HEK293 (cell line): ENCODE data around the gene PSG2.
"Not testable (repeated sequence)": the region's sequence is repeated elsewhere in the genome, so short reads cannot be mapped to it uniquely, and the experiment has no call there.

Source experiments
- CTCF ChIA-PET: fragments of 350-600 bp; formaldehyde crosslinking; extraction: SDS; loops from one replicate; lab custom pipeline; 2021; ENCODE audit warnings: antibody characterized with exemption; lab: Yijun Ruan, JAX
- POLR2A ChIA-PET: fragments of 300-600 bp; formaldehyde crosslinking; extraction: SDS; loops from one replicate; lab custom pipeline; 2020; ENCODE audit warnings: antibody characterized with exemption, inconsistent platforms; lab: Yijun Ruan, JAX
- H3K27ac ChIP-seq: fragments of 200-500 bp; sonication (Bioruptor generic); 2 replicates; pipeline ENCODE4 v1.5.1; 2014; ENCODE audit warnings: low read depth, low read length, control low read depth, inconsistent platforms; ENCODE audit errors: extremely low read depth
- H3K36me3 ChIP-seq, 2 experiments: fragments of 200-500 bp in 1 of 2; sonication (Bioruptor generic) in 1 of 2; 1 replicate in 1 of 2; 2 replicates in 1 of 2; pipeline ENCODE4 v1.5.1; 2014 to 2017; ENCODE audit warnings: inconsistent platforms in 2 of 2, low read length in 2 of 2; ENCODE audit not compliant: control insufficient read depth in 2 of 2, insufficient read depth in 1 of 2
- H3K4me1 ChIP-seq: fragments of 200-500 bp; sonication (Bioruptor generic); 2 replicates; pipeline ENCODE4 v1.5.1; 2014; ENCODE audit warnings: mild to moderate bottlenecking, low read length, inconsistent platforms; ENCODE audit not compliant: control insufficient read depth, insufficient read depth
- H3K4me3 ChIP-seq: 2 replicates; pipeline ENCODE4 v1.5.1; 2011; ENCODE audit warnings: low read depth, mild to moderate bottlenecking, control low read depth, low read length, moderate library complexity
- H3K9me3 ChIP-seq: fragments of 200-500 bp; sonication (Bioruptor generic); 2 replicates; pipeline ENCODE4 v1.5.1; 2014; ENCODE audit warnings: low read depth, low read length, inconsistent platforms; ENCODE audit not compliant: control insufficient read depth, insufficient read depth
- KLF7 ChIP-seq: fragments of 450-650 bp; formaldehyde crosslinking; IDR thresholded peaks from 2 replicates; pipeline ENCODE4 v1.5.1; 2016; ENCODE audit warnings: missing biosample characterization, missing genetic modification characterization, borderline replicate concordance
- SCRT1 ChIP-seq: fragments of 450-650 bp; formaldehyde crosslinking; IDR thresholded peaks from 2 replicates; pipeline ENCODE4 v1.5.1; 2016; ENCODE audit warnings: missing biosample characterization, missing genetic modification characterization, borderline replicate concordance
- SCRT2 ChIP-seq: fragments of 450-650 bp; formaldehyde crosslinking; IDR thresholded peaks from 2 replicates; pipeline ENCODE4 v1.5.1; 2016; ENCODE audit warnings: missing biosample characterization, missing genetic modification characterization
- ZBTB49 ChIP-seq: fragments of 450-650 bp; formaldehyde crosslinking; IDR thresholded peaks from 2 replicates; pipeline ENCODE4 v1.5.1; 2016; ENCODE audit warnings: missing biosample characterization, missing genetic modification characterization, low read depth
- ZBTB6 ChIP-seq: fragments of 450-650 bp; formaldehyde crosslinking; IDR thresholded peaks from 2 replicates; pipeline ENCODE4 v1.5.1; 2017; ENCODE audit warnings: missing biosample characterization, missing genetic modification characterization
- ZNF175 ChIP-seq: fragments of 450-650 bp; formaldehyde crosslinking; IDR thresholded peaks from 2 replicates; pipeline ENCODE4 v1.5.1; 2016; ENCODE audit warnings: missing biosample characterization, missing genetic modification characterization
- ZNF670 ChIP-seq: fragments of 450-650 bp; formaldehyde crosslinking; IDR thresholded peaks from 2 replicates; pipeline ENCODE4 v1.5.1; 2016; ENCODE audit warnings: missing biosample characterization, missing genetic modification characterization, low read depth
- TF ChIP-seq, protein P1 (sequence below): fragments of 450-650 bp; formaldehyde crosslinking; IDR thresholded peaks from 2 replicates; pipeline ENCODE4 v1.5.1; 2016; ENCODE audit warnings: missing biosample characterization, missing genetic modification characterization, borderline replicate concordance
- TF ChIP-seq, protein P2 (sequence below): fragments of 450-650 bp; formaldehyde crosslinking; IDR thresholded peaks from 2 replicates; pipeline ENCODE4 v1.5.1; 2016; ENCODE audit warnings: missing biosample characterization, missing genetic modification characterization, borderline replicate concordance

The PSG2 gene

DNA sequence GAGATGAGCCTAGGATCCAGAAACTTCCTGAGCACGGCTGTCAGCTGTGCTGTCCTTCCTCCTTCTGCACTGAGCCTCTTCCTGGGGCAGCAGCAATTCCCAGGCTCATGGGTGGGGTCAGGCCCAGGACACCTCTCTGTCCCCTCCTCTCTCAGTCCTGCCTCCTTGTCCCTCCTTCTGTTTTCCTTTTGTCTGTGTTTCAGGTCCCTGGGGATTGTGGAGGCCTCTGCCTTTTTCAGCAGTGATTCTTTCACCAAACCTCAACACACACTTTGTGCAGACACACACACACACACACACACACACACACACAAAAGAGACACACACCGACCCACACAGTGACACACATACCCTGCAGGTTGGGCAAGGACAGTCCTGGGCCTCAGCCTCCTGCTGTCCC, at the start of gene PSG2:
Gene PSG2 (minus strand): TSS at position 101 of the 400 bp plus-strand sequence. CDS start 132 bp downstream, outside the sequence.
- H3K4me3 ChIP-seq, POLR2A ChIA-PET, H3K27ac ChIP-seq, H3K4me1 ChIP-seq, H3K9me3 ChIP-seq, H3K36me3 ChIP-seq: not testable (repeated sequence)
- CTCF ChIA-PET, result interaction anchor here (0.6 to 2.0 kb wide), 3 partner anchors 12 to 153 kb away, joined by 3 to 9 read pairs (median 6); no protein-coding TSS in a partner anchor

GRCh38 chr19:43131281-43131842, 48.9 kb upstream of the PSG2 start:
- H3K4me3 ChIP-seq, POLR2A ChIA-PET, H3K9me3 ChIP-seq, H3K27ac ChIP-seq, H3K36me3 ChIP-seq, H3K4me1 ChIP-seq: not testable (repeated sequence)
- TF ChIP-seq SCRT1 (tag by site-specific recombination), result 0 out of 2 replicates have a peak, but pooled peaks have one; percentile 25
- TF ChIP-seq SCRT2 (tag by site-specific recombination), result peak; percentile 84
- CTCF ChIA-PET, result interaction anchor here (0.6 to 1.3 kb wide), 3 partner anchors 57 to 435 kb away, joined by 3 to 4 read pairs (median 3); no protein-coding TSS in a partner anchor

GRCh38 chr19:43129197-43129596, 46.7 kb upstream of the PSG2 start:
- POLR2A ChIA-PET, H3K9me3 ChIP-seq, H3K36me3 ChIP-seq: not testable (repeated sequence)

DNA sequence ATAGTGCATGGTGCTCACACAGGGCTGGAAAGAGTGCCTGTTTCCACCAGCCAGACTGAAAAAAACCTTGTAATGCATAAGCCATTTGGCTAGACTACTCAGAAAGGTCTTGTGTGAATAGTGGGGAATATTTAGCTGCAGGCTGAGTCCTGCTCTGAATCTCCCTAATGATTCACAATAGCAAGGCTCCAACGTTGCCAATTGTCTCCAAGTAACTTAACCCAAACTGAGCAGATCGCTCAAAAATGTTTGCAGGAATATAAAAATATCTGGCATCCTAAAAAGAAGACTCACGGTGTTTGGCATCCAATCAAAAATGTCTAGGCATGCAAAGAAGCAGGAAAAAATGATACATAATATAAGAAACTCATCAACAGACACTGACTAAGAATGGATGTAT, 44.8 kb upstream of the PSG2 start:
- H3K27ac ChIP-seq, POLR2A ChIA-PET: not testable (repeated sequence)
- CTCF ChIA-PET, result interaction anchor here (1.2 kb wide), 1 partner anchor 24 kb away, joined by 4 read pairs; no protein-coding TSS in a partner anchor

More at GRCh38 chr19:43129197-43129596, 46.7 kb upstream of the PSG2 start:
- CTCF ChIA-PET, H3K27ac ChIP-seq, H3K4me3 ChIP-seq, H3K4me1 ChIP-seq: not testable (repeated sequence)

DNA sequence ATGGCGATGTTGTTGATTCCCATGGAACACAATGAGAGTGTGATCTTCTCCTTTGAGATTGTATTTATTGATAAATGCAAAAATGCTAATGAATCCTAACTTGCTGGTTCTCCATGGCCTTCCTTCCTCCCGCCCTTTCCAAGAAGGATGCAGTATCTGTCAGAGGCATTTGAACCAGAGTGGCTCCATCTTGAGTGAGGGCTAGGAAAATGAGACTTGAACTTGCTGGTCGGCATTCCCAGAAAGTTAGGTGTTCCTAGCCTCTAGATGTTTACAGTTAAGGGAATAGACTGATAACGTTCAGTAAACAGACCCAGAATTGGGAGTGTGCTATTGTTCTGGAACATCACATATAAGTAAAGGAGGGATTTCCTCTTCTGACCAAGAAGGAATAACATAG, 44.2 kb upstream of the PSG2 start:
- CTCF ChIA-PET, result no interaction called here
- H3K4me3 ChIP-seq, result no peak overlapping the region
- H3K4me1 ChIP-seq, result no peaks in the 10 kb centered on the region
- POLR2A ChIA-PET, result no interaction called here
- no peaks in the 10 kb centered on the region for H3K36me3 ChIP-seq
- H3K27ac ChIP-seq, result no peak overlapping the region
- H3K9me3 ChIP-seq, result no peaks in the 10 kb centered on the region
- TF ChIP-seq, protein P1, sequence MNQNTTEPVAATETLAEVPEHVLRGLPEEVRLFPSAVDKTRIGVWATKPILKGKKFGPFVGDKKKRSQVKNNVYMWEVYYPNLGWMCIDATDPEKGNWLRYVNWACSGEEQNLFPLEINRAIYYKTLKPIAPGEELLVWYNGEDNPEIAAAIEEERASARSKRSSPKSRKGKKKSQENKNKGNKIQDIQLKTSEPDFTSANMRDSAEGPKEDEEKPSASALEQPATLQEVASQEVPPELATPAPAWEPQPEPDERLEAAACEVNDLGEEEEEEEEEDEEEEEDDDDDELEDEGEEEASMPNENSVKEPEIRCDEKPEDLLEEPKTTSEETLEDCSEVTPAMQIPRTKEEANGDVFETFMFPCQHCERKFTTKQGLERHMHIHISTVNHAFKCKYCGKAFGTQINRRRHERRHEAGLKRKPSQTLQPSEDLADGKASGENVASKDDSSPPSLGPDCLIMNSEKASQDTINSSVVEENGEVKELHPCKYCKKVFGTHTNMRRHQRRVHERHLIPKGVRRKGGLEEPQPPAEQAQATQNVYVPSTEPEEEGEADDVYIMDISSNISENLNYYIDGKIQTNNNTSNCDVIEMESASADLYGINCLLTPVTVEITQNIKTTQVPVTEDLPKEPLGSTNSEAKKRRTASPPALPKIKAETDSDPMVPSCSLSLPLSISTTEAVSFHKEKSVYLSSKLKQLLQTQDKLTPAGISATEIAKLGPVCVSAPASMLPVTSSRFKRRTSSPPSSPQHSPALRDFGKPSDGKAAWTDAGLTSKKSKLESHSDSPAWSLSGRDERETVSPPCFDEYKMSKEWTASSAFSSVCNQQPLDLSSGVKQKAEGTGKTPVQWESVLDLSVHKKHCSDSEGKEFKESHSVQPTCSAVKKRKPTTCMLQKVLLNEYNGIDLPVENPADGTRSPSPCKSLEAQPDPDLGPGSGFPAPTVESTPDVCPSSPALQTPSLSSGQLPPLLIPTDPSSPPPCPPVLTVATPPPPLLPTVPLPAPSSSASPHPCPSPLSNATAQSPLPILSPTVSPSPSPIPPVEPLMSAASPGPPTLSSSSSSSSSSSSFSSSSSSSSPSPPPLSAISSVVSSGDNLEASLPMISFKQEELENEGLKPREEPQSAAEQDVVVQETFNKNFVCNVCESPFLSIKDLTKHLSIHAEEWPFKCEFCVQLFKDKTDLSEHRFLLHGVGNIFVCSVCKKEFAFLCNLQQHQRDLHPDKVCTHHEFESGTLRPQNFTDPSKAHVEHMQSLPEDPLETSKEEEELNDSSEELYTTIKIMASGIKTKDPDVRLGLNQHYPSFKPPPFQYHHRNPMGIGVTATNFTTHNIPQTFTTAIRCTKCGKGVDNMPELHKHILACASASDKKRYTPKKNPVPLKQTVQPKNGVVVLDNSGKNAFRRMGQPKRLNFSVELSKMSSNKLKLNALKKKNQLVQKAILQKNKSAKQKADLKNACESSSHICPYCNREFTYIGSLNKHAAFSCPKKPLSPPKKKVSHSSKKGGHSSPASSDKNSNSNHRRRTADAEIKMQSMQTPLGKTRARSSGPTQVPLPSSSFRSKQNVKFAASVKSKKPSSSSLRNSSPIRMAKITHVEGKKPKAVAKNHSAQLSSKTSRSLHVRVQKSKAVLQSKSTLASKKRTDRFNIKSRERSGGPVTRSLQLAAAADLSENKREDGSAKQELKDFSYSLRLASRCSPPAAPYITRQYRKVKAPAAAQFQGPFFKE (tag by site-specific recombination), result no peak
- no peak for TF ChIP-seq ZBTB49 (tag by site-specific recombination)
- no peak for TF ChIP-seq ZBTB6 (tag by site-specific recombination)
- TF ChIP-seq ZNF670 (tag by site-specific recombination), result no peak
- no peak for TF ChIP-seq ZNF175 (tag by site-specific recombination)
- TF ChIP-seq, protein P2, sequence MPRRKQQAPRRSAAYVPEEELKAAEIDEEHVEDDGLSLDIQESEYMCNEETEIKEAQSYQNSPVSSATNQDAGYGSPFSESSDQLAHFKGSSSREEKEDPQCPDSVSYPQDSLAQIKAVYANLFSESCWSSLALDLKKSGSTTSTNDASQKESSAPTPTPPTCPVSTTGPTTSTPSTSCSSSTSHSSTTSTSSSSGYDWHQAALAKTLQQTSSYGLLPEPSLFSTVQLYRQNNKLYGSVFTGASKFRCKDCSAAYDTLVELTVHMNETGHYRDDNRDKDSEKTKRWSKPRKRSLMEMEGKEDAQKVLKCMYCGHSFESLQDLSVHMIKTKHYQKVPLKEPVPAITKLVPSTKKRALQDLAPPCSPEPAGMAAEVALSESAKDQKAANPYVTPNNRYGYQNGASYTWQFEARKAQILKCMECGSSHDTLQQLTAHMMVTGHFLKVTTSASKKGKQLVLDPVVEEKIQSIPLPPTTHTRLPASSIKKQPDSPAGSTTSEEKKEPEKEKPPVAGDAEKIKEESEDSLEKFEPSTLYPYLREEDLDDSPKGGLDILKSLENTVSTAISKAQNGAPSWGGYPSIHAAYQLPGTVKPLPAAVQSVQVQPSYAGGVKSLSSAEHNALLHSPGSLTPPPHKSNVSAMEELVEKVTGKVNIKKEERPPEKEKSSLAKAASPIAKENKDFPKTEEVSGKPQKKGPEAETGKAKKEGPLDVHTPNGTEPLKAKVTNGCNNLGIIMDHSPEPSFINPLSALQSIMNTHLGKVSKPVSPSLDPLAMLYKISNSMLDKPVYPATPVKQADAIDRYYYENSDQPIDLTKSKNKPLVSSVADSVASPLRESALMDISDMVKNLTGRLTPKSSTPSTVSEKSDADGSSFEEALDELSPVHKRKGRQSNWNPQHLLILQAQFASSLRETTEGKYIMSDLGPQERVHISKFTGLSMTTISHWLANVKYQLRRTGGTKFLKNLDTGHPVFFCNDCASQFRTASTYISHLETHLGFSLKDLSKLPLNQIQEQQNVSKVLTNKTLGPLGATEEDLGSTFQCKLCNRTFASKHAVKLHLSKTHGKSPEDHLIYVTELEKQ (tag by site-specific recombination), result no peak
- TF ChIP-seq KLF7 (tag by site-specific recombination), result no peak

More for the DNA sequence above, 44.8 kb upstream of the PSG2 start:
- H3K4me1 ChIP-seq, H3K4me3 ChIP-seq, H3K36me3 ChIP-seq, H3K9me3 ChIP-seq: not testable (repeated sequence)
